Measurements from ENCODE around the gene TASOR2. TPM values are rescaled to one million over a fixed set of nuclear protein-coding genes. Genes with fewer than 3 reads are reported as not detected.

The TASOR2 gene
- total and polyA plus RNA-seq, 2 donors (not counting 3 experiments of a cell fraction or from before 2014, with no cell fraction given), result 13.6 to 49.9 TPM

GRCh38 chr10:5640036-5640435 lies 44.6 kb upstream of the TASOR2 start:
- H2AFZ ChIP-seq (ENCODE audit: low read depth, low read length), result no peak overlapping the region
- ChIA-PET POLR2A (no interaction called here), CTCF (no interaction called here)
- H3K9me3 ChIP-seq (replicated peaks; ENCODE audit: control insufficient read depth, insufficient read depth, low read length), result no peaks in the 10 kb centered on the region
- no peak for TF ChIP-seq GATA2 (IDR thresholded peaks at IDR 0.05; ENCODE audit: insufficient read depth, insufficient read length, low read depth, low read length)
- H4K20me1 ChIP-seq (replicated peaks; ENCODE audit: control insufficient read depth, extremely low read depth, insufficient read depth, low read length), result no peaks in the 10 kb centered on the region
- H3K36me3 ChIP-seq (ENCODE audit: control insufficient read depth in 2 of 2, extremely low read depth in 1 of 2, insufficient read depth in 2 of 2, low read length in 2 of 2), result peaks cover 0 to 12% of the 10 kb centered on the region in 2 experiments
- H3K9me1 ChIP-seq (replicated peaks; ENCODE audit: control insufficient read depth, extremely low read depth, insufficient read depth, low read length), result no peaks in the 10 kb centered on the region
- H3K79me2 ChIP-seq (ENCODE audit: control insufficient read depth, insufficient read depth, low read length), result no peaks in the 10 kb centered on the region
- no peak overlapping the region for H3K4me3 ChIP-seq (replicated peaks in 1 of 3; ENCODE audit: insufficient read depth in 1 of 3, low read depth in 1 of 3, low read length in 3 of 3)
- H3K4me1 ChIP-seq (ENCODE audit: control insufficient read depth, extremely low read depth, insufficient read depth, low read length), result no peaks in the 10 kb centered on the region
- FAIRE-seq, result no peak
- H3K9ac ChIP-seq (replicated peaks; ENCODE audit: extremely low read depth, insufficient read depth, low read length), result no peak overlapping the region
- intact Hi-C loops (cut with micrococcal nuclease) (no loop called here), dilution Hi-C loops (cut with MboI; ENCODE audit: extremely low pct_ligation_motif_present, low sequenced_read_pairs) (no loop called here)
- H3K27ac ChIP-seq (ENCODE audit: insufficient read depth, low read depth, low read length), result no peak overlapping the region
- no TSS peak for BruUV-seq (replicated peaks)
- H3K4me2 ChIP-seq (ENCODE audit: insufficient read depth, low read length), result no peak overlapping the region
- H3K27me3 ChIP-seq (ENCODE audit: control insufficient read depth in 2 of 2, insufficient read depth in 2 of 2, low read length in 2 of 2), result no peaks in the 10 kb centered on the region
- no peak for DNase-seq (ENCODE audit: low read depth, low spot score)

GRCh38 chr10:5640501-5640900 lies 44.1 kb upstream of the TASOR2 start:
- FAIRE-seq, result no peak
- intact Hi-C loops (cut with micrococcal nuclease), result no loop called here
- Histone ChIP-seq H3K9me1 (replicated peaks; ENCODE audit: control insufficient read depth, extremely low read depth, insufficient read depth, low read length) (no peaks in the 10 kb centered on the region), H3K36me3 (ENCODE audit: control insufficient read depth in 2 of 2, extremely low read depth in 1 of 2, insufficient read depth in 2 of 2, low read length in 2 of 2) (peaks cover 0 to 12% of the 10 kb centered on the region in 2 experiments), H3K27ac (ENCODE audit: insufficient read depth, low read depth, low read length) (no peak overlapping the region), H2AFZ (ENCODE audit: low read depth, low read length) (no peak overlapping the region), H4K20me1 (replicated peaks; ENCODE audit: control insufficient read depth, extremely low read depth, insufficient read depth, low read length) (no peaks in the 10 kb centered on the region), H3K4me1 (ENCODE audit: control insufficient read depth, extremely low read depth, insufficient read depth, low read length) (no peaks in the 10 kb centered on the region), H3K79me2 (ENCODE audit: control insufficient read depth, insufficient read depth, low read length) (no peaks in the 10 kb centered on the region), H3K9me3 (replicated peaks; ENCODE audit: control insufficient read depth, insufficient read depth, low read length) (no peaks in the 10 kb centered on the region), H3K4me3 (replicated peaks in 1 of 3; ENCODE audit: insufficient read depth in 1 of 3, low read depth in 1 of 3, low read length in 3 of 3) (no peak overlapping the region), H3K4me2 (ENCODE audit: insufficient read depth, low read length) (no peak overlapping the region), H3K27me3 (ENCODE audit: control insufficient read depth in 2 of 2, insufficient read depth in 2 of 2, low read length in 2 of 2) (no peaks in the 10 kb centered on the region), H3K9ac (replicated peaks; ENCODE audit: extremely low read depth, insufficient read depth, low read length) (no peak overlapping the region)
- ChIA-PET CTCF (interaction anchor here (5.6 kb wide), 1 partner anchor 11 kb away, joined by 21 read pairs; no protein-coding TSS in a partner anchor), POLR2A (no interaction called here)
- dilution Hi-C loops (cut with MboI; ENCODE audit: extremely low pct_ligation_motif_present, low sequenced_read_pairs), result no loop called here
- no peak for DNase-seq (ENCODE audit: low read depth, low spot score)
- no peak for TF ChIP-seq JUN (IDR thresholded peaks at IDR 0.05; ENCODE audit: borderline replicate concordance, insufficient read depth, insufficient read length, low read depth)
- no peak for TF ChIP-seq POLR2A (IDR thresholded peaks at IDR 0.05; ENCODE audit: low read depth, low read length)
- TF ChIP-seq POLR2AphosphoS5 (IDR thresholded peaks at IDR 0.05; ENCODE audit: insufficient read depth, low read depth, low read length), result no peak
- no peak for TF ChIP-seq FOS (IDR thresholded peaks at IDR 0.05; ENCODE audit: borderline replicate concordance, insufficient read depth, low read length)
- BruUV-seq (replicated peaks), result no TSS peak
